T-helper 1 cell treated with Interleukin-12 subunit alpha and Interleukin-12 subunit beta and Interleukin-4 antibody, amounts not matched to agents 30 ng/mL and 1 ng/mL, for 36 hours (primary cell): ENCODE results near the gene NCAM1. TPM values are rescaled to one million over a fixed set of nuclear protein-coding genes. Genes with fewer than 3 reads are reported as not detected.

ENCODE experiments used
- intact Hi-C: fragments of 100-400 bp; cut with micrococcal nuclease; formaldehyde crosslinking; loops from one replicate; pipeline ENCODE4 v1.15.1; 2024
- total RNA-seq: library from RNA; stranded (reverse); gene quantifications from 2 replicates; pipeline ENCODE4 v1.2.3, GENCODE V29; 2022

Gene NCAM1
- total RNA-seq, 1 donor from 2014 or later: 1.8 TPM

- intact Hi-C loops: no loop called here
Measured at GRCh38 chr11:112968941-112969713, 7.9 kb downstream of the NCAM1 start.

GRCh38 chr11:112971195-112971594, 10.0 kb downstream of the NCAM1 start:
- intact Hi-C loops: no loop called here

- intact Hi-C loops: no loop called here
Measured at GRCh38 chr11:112971827-112972226, 10.6 kb downstream of the NCAM1 start.

- intact Hi-C loops: no loop called here
Measured at GRCh38 chr11:112972399-112973145, 11.4 kb downstream of the NCAM1 start.

GRCh38 chr11:112975051-112975450, 13.8 kb downstream of the NCAM1 start:
- intact Hi-C loops: no loop called here

GRCh38 chr11:112975493-112975892, 14.3 kb downstream of the NCAM1 start:
- intact Hi-C loops: no loop called here

- intact Hi-C loops: no loop called here
Measured at GRCh38 chr11:112977755-112978154, 16.5 kb downstream of the NCAM1 start.

- intact Hi-C loops: no loop called here
Measured at GRCh38 chr11:112983887-112984286, 22.7 kb downstream of the NCAM1 start.

- intact Hi-C loops: no loop called here
Measured at GRCh38 chr11:112989198-112989597, 28.0 kb downstream of the NCAM1 start.

- intact Hi-C loops: no loop called here
Measured at GRCh38 chr11:112993808-112994207, 32.6 kb downstream of the NCAM1 start.

GRCh38 chr11:112995423-112996090, 34.3 kb downstream of the NCAM1 start:
- intact Hi-C loops: no loop called here

- intact Hi-C loops: no loop called here
Measured at GRCh38 chr11:112996994-112997393, 35.8 kb downstream of the NCAM1 start.

- intact Hi-C loops: no loop called here
Measured at GRCh38 chr11:112997857-112998466, 36.7 kb downstream of the NCAM1 start.

GRCh38 chr11:112999520-112999919, 38.3 kb downstream of the NCAM1 start:
- intact Hi-C loops: no loop called here

GRCh38 chr11:113001709-113002108, 40.5 kb downstream of the NCAM1 start:
- intact Hi-C loops: no loop called here

- intact Hi-C loops: no loop called here
Measured at GRCh38 chr11:113006896-113007445, 45.8 kb downstream of the NCAM1 start.

GRCh38 chr11:113014262-113015097, 53.3 kb downstream of the NCAM1 start:
- intact Hi-C loops: no loop called here

- intact Hi-C loops: no loop called here
Measured at GRCh38 chr11:113015098-113015455, 53.9 kb downstream of the NCAM1 start.

- intact Hi-C loops: no loop called here
Measured at GRCh38 chr11:113016905-113017304, 55.7 kb downstream of the NCAM1 start.

GRCh38 chr11:113018913-113019312, 57.7 kb downstream of the NCAM1 start:
- intact Hi-C loops: no loop called here

GRCh38 chr11:113019711-113020110, 58.5 kb downstream of the NCAM1 start:
- intact Hi-C loops: no loop called here
